ENCODE results near the gene TRABD2B.

DNA sequence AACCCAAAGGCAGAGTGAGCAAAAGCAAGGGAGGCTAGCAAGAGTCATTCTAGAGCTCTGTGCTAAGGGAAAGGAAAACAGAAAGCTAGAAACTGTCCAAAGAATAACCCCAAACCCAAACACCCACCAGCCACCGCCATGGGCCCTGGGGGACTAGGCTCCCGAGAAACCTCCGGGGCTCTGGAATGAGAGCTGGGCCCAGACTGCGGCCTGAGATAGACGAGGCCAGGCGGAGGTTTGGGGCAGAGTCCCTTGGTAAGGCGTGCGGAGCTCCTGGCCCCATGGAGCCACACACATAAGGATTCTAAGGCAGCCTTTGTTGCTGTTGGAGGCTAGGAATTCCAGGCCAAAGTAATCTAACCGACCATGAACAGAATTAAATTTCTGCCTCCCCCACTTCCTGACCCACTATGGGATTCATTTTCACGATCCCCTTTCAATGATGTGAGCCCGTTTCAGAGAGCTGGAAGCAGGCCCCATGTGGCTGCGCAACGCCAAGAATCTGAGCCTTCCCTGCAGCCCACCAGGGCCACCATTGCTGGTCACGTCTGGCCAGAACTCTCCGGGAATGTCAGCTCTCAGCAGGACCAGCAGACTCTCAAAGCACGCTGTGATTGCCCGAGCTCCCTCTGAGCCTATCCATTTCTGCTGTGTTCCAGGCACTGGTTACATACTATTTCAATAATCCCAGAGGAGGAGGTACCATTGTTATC lies 145.0 kb downstream of the TRABD2B start:
- TF ChIP-seq, protein P1, sequence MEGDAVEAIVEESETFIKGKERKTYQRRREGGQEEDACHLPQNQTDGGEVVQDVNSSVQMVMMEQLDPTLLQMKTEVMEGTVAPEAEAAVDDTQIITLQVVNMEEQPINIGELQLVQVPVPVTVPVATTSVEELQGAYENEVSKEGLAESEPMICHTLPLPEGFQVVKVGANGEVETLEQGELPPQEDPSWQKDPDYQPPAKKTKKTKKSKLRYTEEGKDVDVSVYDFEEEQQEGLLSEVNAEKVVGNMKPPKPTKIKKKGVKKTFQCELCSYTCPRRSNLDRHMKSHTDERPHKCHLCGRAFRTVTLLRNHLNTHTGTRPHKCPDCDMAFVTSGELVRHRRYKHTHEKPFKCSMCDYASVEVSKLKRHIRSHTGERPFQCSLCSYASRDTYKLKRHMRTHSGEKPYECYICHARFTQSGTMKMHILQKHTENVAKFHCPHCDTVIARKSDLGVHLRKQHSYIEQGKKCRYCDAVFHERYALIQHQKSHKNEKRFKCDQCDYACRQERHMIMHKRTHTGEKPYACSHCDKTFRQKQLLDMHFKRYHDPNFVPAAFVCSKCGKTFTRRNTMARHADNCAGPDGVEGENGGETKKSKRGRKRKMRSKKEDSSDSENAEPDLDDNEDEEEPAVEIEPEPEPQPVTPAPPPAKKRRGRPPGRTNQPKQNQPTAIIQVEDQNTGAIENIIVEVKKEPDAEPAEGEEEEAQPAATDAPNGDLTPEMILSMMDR (IDR thresholded peaks at IDR 0.05): no peak
- TF ChIP-seq POLR2AphosphoS5 (IDR thresholded peaks at IDR 0.05): no peak

Measured in upper lobe of left lung (tissue), 4 donors.